ENCODE data around the gene FGFR2.
A peak's percentile ranks its signal among the peaks of the same experiment; 100 is the strongest.
"Not testable (repeated sequence)": the region's sequence is repeated elsewhere in the genome, so short reads cannot be mapped to it uniquely, and the experiment has no call there.

Gene FGFR2

DNA sequence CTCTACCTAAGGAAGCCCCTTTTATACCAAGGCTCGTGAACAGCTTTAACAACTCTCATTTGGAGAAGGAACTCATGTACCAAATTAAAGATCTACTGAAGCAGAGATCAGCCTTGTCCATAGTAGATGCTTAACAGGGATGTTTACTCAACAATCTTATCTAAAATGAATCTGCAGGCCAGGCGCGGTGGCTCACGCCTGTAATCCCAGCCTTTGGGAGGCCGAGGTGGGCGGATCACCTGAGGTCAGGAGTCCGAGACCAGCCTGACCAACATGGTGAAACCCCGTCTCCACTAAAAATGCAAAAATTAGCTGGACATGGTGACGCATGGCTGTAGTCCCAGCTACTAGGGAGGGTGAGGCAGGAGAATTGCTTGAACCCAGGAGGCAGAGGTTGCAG, 43.3 kb downstream of the FGFR2 start:
- not testable (repeated sequence) for DNase-seq (ENCODE audit: low spot score); FAIRE-seq

DNA sequence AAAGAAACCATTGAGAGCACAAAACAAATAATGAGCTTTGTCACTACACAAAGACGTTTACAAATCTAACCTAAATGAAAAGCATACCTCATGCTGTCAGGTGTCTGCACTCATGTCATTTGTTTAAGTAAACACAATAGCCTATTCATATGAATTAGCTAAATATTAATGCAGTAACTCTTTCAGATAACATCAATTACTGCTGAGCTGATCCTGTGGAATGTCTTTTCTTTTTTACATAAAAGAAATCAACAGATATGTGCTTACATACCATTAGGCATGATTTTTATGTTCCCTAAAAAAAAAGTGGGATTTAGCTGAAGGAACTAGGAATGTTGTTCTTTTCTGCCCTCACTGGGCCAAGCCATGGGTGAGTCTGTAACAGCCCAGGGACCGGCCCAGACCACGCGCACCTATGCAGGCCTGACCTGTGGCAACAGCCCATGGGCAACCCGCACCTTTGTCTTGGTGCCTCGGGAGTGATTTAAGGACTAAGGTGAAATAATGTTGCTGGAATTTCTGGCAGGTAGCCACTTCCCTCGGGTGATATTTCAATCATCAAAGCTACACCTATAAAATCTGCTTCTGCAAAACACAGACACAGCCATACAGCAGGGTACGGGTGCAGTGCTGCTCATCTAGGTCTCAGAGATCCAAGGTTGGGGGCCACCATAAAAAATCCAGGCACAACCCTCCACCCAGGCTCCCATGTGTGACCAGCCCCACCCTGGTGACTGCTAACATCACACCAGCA, 44.6 kb downstream of the FGFR2 start:
- FAIRE-seq (no peak), DNase-seq (ENCODE audit: low spot score) (no peak)

DNA sequence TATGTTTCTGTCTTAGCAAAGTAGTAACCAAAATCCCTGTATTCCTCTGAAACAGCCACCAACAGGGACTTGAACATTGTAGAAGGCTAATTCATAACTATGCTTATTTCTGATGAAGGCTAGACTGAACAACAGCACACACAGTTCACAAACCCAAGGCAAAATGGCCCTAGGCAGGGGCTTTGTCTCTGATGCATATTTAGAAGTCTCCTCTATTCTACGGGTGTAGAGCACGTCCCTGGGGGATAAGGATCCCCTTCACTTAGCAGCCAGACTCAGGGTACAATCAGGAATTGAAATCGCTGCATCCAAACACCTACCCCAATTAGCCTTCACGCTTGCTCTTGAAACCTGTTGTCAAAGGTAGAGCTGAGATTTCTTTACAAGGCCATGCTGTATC, 45.5 kb downstream of the FGFR2 start:
- FAIRE-seq = no peak
- no peak for DNase-seq (ENCODE audit: low spot score)

DNA sequence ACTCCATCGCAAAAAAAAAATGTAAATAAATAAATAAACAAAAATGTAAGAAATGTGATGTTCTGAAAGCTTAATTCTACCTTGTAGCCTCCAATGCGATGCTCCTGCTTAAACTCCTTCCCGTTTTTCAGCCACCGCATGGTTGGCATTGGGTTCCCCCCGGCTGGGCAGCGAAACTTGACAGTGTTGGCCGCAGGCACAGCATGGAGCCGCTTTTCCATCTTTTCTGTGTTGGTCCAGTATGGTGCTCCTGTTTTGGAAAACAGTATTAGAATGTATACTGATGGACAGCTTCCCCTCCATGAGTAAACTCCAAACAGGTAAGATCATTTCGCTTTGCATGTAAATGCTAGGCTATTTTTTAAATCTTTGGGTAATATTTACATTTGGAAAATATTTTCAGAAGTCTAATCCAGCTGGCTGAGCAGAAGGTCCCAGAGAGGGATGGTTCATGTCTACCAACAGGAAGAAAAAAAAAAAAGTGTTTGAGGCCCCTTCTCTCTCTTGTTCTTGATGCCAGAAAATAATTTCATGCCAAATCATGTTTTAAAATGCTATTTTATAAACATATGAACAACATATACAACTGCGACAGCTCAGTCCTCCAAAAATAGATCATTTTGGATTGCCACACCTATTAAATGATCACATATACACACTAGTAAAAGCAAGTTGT, 46.9 kb downstream of the FGFR2 start:
- DNase-seq (ENCODE audit: low spot score) = no peak
- no peak for FAIRE-seq

DNA sequence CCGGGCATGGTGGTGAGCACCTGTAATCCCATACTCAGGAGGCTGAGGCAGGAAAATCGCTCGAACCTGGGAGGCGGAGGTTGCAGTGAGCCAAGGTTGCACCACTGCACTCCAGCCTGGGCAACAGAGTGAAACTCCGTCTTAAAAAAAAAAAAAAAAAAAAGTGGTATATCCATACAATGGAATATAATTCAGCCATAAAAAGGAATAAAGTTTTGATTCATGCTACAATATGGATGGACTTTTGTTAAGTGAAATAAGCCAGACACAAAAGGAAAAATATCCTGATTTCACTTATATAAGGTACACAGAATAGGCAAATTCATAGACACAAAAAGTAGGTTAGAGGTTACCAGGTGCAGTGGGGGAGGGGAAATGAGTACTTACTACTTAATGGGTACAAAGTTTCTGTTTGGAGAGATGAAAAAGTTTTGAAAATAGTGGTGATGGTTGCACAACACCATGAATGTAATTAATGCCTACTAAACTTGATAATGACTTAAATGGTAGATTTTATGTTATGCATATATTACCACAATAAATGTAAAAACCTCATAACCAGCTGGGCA, 53.9 kb downstream of the FGFR2 start:
- DNase-seq (ENCODE audit: low spot score) (no peak), FAIRE-seq (no peak)

DNA sequence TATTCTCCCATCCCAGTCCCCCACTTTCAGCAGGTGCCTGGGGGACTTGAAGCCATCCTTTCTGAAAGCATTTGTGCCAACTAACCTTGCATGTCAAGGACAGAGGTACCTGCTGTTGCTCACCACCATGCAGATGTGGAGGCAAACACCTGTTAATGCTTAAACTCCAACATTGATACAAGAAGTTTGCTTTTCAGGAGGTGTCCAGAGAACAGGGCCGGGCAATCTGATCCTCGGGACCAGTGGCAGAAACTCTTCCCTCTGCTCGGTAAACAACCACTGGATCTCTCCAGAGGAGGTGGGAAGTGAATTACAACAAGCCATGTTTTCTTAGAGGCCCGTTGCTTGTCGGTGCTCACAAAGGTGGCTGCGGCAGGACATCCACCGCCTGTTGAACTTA, 54.7 kb downstream of the FGFR2 start:
- DNase-seq (ENCODE audit: low spot score) (no peak), FAIRE-seq (no peak)

DNA sequence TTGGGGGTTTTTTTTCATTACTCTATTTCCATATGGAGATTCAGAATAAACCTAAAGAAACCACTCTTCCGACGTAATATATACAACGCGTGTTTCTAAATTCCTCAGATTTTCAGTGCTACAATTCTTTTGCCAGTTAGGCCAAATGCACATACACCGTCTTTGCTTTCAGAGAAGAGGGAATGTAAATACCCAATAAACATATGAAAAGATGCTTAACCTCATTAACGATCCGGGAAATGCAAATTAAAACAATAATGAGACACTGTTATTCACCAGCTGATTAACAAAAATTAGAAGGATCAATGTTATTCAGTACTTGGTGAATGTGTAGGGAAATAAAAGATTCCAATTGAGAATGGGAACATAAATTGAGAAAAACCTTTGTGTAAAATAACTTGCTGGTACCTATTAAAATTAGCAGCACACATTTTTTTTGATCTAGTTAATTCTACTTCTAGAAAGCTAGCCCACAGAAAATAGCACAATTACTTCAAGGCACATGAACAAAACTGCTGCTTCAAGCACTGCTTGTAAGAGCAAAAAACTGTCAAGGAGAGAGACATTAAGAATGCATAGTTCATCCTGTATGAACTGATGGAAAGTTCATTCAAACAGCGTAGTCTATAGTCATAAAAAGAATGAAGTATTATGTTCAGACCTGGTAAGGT, 56.7 kb downstream of the FGFR2 start:
- FAIRE-seq (no peak), DNase-seq (ENCODE audit: low spot score) (no peak)

DNA sequence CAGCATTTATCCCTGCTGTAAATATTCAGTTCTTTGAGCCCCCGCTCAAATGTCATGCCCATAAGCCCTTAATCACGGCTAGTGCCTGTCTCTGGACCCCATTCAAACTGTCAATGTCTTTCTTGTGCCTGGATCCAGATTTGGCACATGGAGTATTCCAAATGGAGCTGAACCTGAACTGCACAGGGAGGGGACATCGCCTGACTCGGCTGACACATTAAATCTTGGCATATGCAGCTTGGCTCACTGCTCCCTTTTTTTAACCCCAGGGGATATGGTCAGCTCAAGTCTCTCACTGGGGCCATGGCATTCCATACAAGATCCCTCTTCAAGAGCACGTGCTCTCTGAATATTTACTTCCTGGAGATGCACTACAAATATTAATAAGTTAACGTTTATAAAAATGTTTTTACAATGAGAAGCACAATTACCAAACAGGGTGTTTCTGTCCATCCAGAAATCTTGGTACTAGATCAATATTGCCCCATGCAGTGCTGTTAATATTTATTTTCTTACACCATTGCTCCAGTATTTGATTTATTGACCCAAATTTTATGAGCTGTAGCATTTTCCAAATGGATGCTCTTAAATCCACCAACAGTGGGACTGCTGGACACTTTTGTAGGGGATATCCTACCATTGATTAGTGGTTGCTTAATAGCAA, 57.4 kb downstream of the FGFR2 start:
- FAIRE-seq (no peak), DNase-seq (ENCODE audit: low spot score) (no peak)

DNA sequence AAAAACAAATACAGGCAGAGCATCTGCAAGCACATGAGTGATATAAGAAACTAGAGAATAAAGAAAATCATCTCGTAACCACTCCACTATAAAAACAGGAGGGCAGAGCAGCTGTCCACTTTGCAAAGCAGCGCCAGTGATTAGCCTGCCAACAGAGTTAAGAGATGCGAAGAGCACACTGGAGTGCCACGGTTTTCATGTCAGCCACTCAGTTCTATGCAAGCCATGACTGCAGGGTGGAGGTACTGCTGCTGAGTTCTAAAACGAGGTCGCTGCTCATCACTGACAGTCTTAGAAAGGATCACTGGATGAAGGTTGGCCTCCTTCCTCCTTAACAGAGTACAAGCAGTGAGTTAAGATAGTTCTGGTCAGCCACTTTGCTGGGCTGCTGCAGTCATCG, 58.5 kb downstream of the FGFR2 start:
- DNase-seq (ENCODE audit: low spot score) (no peak), FAIRE-seq (no peak)

DNA sequence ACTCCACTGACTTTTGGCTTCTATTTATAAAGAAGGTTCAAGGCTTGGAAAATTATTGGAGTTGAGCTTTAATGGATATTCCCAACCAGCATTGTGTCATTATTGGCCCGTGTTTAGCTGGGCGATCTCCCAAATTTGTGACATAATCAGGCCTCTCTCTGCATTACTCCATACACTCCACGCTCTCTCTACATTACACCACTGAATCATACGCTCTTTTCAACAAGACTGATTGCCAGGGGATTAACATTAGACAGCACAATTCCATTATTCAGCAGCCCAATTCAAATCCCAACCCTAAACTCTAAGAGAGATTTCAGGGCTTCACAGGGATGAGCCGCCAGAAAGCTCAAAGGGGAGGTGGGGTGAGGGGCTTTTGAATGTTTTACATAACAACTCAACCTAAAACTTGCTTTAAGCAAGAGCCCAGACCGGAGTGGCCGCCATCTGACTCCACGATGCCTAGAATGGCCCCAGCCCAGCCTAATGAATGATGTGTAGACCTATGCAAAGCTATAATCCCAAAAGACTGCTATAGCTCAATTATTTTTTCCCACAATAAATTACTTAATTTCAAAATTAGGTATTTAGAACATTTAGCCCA, 61.8 kb downstream of the FGFR2 start:
- FAIRE-seq = no peak
- DNase-seq (ENCODE audit: low spot score) = no peak

DNA sequence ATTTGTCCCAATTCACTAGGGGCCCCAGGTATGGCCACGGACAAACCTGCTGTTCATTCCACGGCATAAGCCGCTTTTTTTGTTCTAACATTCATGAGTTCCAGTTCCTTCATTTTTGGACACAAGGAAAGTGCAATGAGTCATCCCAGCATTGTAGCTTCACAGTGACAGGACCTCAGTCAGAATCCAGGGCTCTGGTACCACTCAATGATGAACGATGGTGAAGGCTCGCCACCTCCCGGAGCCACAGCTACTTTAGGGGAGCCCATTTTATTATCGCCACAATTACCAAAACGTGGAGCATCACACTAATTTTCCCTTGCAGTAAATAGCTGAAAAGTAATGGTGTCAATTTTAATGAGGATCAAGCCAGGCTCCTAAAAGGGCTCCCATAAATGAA, 62.9 kb downstream of the FGFR2 start:
- DNase-seq (ENCODE audit: low spot score) (no peak), FAIRE-seq (no peak)

DNA sequence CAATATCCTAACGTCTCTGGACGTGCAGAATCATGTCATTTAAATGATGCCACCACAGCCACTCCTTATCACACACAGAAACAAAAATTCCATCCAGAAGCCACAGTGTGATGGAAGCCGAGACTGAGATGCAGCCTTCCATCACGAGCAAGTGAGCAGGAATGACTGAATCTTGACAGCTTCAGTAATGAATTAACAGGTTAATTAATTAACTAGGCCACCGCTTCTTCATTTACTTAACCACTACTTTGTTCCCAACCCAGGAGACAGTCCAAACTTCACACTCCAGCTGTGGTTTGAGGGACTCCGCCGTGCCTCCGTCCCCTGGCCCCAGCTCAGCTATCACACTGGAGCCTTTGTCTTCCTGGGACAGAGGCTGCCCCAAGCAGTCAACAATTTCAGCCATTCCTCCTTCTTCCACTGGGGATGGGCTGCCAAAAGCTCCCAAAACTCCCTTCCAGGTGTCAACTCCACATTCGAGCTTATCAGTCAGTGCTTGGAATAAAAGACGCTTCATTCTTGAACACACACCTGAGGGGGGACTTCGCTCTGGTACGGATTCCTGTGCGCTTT, 65.9 kb downstream of the FGFR2 start:
- DNase-seq (ENCODE audit: low spot score) = no peak
- no peak for FAIRE-seq

DNA sequence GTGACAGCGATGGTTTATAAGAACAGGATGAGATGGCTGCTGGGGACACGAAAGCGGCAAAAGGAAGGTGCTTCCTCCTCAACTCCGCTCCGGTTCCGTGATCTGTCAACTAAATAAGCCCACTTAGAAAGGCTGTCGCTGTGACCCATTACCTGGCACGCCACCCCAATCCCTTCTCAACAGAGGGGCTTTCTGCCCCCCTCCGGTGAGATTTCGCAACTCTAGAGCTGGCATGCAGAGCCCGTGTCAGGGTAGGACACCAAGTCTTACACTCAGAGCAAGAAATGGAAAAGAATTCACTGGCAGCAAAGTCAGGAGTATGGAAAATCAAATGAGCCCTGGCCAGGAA, 66.4 kb downstream of the FGFR2 start:
- FAIRE-seq (no peak), DNase-seq (ENCODE audit: low spot score) (no peak)

DNA sequence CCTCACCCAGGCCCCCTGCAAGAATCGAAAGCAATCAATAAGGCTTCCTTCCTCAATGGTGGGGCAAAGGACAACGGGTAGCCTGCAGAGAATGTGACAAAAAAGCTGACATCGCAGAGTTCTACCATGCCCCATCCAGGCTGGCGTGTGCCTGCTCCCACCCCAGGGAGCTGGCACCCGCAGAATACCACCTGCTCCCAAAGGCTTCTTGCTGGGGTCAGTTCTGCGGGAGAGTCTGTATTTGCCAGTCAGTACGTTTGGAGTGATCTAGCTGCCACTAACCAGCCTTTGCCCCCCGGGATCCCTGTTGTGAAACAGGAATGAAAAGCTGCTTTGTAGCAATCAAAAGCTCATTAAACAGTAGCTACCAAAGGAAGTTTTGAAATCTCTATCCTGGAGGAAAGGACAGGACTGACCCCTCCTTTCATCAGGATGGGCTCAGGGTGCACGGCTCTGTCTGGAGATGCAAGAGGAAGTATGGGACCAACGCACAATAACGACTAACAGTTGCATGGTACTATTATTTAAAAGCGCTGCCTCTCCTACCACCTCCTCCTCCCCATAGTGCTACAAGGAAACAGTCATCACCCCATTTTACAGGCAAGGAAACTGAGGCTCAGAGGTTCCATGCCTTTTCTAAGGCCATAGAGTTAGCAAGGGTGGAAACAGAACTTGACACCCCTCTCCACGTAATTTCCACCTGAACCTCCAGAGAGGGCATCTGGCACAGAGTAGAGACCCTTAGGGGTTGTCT, 67.0 kb downstream of the FGFR2 start:
- DNase-seq (ENCODE audit: low spot score) (no peak), FAIRE-seq (no peak)

DNA sequence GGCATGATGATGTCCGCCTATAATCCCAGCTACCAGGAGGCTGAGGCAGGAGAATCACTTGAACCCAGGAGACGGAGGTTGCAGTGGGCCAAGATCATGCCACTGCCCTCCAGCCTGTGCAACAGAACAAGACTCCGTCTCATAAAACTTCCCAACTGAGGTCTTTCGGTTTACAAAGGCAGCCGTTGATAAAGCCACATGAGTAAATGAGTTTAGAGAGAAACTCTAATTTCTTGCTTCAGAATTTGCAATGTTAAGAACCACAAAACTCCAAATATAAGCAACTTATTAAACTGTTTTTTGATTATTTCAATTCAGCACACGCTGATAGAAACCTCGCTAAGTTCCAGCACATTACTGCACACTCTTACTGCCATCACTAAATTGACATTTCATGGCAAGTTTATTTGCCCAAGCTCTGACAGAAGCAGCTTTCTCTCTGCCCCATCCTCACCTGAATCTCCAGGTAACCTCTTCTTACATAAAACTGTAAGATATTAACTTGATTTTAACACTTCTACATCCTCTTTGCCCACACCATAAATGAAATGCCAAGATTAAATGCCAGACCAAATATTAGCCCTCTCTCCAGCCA, 67.7 kb downstream of the FGFR2 start:
- no peak for DNase-seq (ENCODE audit: low spot score)
- no peak for FAIRE-seq

DNA sequence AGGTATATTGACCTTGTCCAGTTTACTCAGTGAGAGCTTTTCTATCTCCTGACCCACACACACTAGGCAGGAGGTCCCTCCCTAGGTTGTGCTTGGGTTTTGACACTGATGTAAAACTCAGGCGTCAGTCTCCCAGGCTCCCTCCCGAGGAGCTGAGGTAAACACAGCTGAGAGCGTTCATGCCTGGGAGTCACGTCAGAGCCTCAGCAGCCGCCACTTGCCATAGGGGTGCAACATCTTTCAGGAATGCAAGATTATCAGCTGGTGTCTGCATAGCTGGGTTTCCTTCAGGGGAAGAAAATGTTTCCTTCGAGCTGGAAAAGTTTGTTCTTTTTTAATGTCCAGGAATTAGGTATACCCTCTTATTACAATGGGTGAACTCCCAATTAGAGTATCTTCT, 70.6 kb downstream of the FGFR2 start:
- DNase-seq (ENCODE audit: low spot score) (peak; percentile 87), FAIRE-seq (peak; percentile 86)

DNA sequence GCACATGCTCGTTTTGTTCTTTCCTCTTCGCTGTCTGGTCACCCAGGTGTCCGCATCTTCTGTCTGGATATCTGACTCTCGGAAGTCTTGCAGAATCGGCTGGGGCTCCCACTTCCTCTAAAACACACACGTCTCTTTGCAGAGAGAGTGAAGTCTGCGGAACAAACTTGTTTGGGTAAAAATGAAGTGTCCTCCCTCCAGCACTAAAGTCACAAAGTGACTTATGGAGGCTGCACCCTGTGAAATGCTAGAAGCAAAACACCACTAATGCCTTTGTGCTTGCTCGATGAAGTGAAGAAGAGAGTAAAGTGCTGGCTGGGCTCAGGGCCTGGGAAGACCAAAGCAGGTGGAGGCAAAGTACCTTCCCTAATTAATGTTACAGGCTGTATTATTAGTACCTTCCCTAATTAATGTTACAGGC, 71.4 kb downstream of the FGFR2 start:
- no peak for FAIRE-seq
- no peak for DNase-seq (ENCODE audit: low spot score)

DNA sequence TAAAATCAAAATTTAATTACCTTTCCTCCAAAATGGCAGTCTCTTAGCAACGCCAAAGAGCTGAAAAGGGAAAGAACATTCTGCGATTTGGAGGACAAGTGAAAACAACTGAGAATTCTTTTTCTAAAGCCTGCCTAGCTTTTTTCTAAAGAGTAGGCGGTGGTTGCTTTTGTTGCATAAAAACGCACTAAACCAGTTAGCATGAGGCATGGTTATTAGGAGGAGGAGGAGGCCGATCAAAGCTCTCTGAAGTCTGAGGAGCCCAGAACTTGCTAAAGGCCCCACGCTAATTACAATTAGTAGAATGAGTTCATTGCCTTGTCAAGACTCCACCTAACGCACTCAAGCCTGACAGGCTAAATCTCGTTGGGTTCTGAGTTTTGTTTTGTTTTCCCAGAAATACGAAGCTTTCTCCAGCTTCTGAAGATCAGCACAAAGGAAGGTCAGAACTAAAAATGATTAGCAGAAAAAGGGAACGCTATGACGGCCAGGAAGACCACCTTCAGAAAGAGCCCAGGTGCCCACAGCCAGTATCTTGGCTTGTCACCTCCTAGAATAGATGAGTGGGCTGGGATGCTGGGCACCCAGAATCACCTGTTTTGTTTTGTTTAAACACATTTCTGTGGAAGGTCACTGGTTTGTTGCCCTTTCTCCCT, 72.0 kb downstream of the FGFR2 start:
- DNase-seq (ENCODE audit: low spot score) (no peak), FAIRE-seq (no peak)
